HG03103 (cell line): ENCODE results near the gene CKLF.
"Not testable (repeated sequence)": the region's sequence is repeated elsewhere in the genome, so short reads cannot be mapped to it uniquely, and the experiment has no call there.

ENCODE experiments used
- ATAC-seq: cut with Tn5 transposase; IDR thresholded peaks from one replicate; pipeline ENCODE4 v1.9.1; 2021; ENCODE audit warnings: low read depth; ENCODE audit not compliant: unreplicated experiment

Gene CKLF, protein sequence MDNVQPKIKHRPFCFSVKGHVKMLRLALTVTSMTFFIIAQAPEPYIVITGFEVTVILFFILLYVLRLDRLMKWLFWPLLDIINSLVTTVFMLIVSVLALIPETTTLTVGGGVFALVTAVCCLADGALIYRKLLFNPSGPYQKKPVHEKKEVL

DNA sequence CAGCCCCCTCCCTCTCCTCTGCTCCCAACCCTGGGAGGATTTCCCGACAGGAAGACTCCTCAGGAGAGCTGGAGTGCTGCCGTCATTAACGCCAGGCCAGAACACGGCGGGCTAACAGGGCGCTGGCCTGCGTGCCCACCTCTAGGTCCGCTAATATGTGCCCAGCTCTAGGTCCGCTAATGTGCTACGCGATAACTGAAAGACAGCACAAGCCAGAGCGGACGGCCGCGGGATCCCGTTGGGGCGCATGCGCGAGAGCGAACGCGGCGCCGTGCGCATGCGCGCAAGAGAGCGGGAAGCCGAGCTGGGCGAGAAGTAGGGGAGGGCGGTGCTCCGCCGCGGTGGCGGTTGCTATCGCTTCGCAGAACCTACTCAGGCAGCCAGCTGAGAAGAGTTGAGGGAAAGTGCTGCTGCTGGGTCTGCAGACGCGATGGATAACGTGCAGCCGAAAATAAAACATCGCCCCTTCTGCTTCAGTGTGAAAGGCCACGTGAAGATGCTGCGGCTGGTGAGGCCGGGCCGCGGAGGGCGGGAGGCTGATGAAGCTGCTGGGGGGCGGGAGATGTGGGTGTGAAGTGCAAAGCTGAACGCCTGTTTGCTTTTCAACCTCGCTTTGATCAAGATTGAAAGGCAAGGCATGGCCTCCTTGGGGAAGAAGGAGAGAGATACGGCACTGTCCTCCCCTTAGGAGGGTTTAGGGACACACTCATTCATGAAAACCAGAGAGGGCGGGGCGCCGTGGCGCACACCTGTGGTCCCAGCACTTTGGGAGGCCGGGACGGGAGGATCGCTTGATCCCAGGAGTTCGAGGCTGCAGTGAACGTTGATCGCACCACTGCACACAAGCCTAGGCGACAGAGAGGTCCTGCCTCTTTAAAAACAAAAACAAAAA lies at the start of gene CKLF:
Gene CKLF, plus strand, starts transcription at position 291 of the 892 bp plus-strand sequence. Its CDS starts 140 bp downstream, at position 431.
- ATAC-seq: peak; percentile 56

DNA sequence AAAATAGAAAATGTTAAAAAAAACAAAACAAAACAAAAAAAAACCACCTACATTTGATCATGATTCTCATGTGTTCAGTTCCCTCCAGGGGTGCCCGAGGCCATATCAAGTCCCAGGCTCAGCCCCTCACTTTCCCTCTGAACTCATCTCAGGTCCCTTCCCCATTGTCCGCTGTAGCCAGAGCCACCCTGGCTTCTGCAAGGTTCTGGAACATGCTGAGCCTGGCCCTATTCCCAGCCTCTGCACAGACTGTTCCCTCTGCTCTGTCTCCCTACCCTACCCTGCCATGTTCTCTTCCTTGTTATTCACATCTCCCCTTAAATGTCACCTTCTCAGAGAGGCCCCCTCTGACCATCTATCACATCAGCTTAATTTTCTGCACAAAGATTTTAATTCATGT lies 49.3 kb upstream of the CKLF start:
- ATAC-seq: no peak

DNA sequence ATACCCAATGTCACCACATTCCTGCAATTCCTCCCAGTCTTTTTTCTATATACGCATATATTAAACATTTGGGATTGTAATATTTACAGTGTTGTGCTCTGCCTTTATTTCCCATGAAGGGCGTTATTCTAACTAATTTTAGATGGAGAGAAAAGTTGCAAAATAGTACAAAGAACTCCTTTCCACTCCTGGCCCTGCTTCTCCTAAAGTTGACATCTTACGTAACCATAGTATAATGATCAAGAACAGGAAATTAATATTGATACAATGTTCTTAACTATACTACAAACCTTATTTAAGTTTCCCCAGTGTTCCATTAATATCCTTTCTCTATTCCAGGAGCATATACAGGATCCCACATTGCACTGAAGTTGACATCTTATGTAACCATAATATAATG lies 48.8 kb upstream of the CKLF start:
- no peak for ATAC-seq

DNA sequence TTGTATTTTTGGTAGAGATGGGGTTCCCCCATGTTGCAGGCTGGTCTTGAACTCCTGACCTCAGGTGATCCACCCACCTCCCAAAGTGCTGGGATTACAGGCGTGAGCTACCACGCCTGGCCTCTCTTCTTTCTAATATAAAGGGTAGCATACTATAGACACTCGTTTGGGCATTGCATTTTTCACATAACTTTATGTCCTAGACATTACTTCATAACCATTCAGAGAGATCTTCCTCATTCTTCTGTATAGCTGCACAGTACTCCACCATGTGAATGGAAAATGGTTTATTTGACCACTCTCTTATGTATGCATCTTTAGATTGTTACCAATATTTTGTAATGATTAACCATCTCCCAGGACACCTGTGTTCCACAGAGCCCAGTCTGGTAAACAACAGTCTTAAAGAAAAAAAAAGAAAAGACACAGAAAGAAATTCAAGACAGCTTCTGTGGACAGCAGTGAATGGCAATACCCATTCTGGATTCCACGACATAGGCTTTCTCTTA lies 44.6 kb upstream of the CKLF start:
- ATAC-seq: no peak

DNA sequence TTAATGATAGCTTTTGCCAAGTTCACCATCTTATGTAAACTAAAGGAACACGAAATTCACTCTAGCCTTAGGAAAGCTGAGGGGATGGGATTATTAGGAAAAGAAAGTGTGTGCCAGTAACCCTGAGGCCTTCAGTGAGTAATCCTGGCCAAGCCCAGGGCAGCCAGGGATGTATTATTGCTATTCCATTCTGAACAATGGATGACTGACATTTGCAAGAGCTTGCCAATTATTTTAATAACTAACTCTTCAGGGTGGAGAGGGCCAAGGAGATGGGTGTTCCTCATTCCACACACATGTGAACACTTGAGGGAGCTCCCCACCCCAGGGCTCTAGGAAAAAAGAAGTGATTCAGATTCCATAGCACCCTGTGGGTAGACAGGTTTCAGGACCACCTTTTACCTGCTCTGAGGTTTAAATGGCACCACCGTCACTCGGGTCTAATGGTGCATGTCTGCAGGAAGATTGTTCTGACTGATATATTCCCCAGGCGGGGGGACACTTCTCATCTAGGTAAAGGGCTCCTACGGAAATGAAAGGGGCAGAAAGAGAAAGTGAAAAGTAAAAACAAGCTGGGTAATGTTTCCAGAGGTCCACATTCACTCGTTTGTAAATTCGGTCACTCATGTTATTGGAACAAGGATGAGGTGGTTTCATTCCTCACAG lies 44.0 kb upstream of the CKLF start:
- peak; percentile 67 for ATAC-seq

DNA sequence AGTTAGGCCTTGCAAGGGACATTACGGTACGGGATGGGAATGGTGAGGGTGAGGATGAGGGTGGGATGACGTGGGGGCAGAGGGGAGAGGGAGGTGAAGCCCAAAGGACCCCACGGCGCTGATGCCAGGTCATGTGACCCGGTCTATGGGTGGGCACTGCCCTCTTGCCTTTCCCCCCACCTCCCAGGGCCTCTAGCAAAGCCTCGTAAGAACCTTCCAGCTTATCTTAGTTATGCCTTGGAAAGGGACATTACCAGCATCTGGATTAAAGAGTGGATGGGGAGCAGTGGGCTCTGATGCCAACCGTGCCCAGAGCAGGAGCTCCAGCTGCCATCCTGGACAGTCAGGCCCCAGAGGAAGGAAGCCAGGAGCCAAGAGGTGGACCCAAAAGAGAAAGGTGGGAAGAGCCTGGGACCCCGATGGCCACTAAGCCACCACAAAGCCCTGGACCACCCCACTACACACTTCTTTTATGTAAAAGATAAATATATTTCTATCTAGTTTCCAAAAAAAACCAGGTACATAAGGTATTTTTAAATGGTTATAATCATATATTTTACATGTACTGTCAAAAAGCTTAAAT lies 43.4 kb upstream of the CKLF start:
- ATAC-seq: no peak

DNA sequence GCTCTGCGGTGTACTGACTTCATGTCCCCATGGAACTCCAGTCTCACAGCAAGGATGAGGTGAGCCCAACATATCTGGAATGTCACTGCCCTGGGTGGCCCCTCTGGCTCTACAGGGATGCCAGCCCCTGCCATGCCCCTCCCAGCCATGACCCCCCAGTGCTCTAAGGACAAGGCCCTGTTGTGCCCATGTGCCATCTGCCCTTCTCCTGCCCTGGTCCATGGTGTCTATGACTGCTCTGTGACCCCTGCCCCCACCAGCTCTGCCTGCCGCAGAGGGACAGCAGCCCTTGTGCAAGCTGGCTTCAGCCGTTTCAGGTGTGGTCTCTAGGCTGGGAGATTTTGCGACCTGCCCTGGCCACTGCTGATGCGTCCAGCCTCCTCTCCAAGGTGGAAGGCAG lies 42.8 kb upstream of the CKLF start:
- no peak for ATAC-seq

DNA sequence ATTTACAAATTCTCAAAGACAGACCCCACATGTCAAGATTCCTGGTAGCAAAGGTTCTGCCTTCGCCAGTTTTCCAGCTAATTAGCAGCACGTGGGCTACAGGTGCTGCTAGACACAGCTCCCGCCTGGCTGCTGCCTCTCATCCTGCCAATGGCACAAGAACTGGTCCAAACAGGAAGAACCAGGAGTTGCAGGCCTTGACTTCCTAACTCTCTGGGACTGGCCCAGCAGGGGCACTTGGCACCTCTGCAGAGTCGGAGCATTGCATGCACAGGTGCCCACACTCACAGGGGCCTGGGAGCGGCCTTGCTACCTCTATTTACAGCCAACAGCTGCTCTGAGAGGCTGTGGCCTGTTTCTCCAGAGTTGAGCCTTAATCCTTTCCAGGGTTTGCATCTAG lies 42.1 kb upstream of the CKLF start:
- no peak for ATAC-seq

DNA sequence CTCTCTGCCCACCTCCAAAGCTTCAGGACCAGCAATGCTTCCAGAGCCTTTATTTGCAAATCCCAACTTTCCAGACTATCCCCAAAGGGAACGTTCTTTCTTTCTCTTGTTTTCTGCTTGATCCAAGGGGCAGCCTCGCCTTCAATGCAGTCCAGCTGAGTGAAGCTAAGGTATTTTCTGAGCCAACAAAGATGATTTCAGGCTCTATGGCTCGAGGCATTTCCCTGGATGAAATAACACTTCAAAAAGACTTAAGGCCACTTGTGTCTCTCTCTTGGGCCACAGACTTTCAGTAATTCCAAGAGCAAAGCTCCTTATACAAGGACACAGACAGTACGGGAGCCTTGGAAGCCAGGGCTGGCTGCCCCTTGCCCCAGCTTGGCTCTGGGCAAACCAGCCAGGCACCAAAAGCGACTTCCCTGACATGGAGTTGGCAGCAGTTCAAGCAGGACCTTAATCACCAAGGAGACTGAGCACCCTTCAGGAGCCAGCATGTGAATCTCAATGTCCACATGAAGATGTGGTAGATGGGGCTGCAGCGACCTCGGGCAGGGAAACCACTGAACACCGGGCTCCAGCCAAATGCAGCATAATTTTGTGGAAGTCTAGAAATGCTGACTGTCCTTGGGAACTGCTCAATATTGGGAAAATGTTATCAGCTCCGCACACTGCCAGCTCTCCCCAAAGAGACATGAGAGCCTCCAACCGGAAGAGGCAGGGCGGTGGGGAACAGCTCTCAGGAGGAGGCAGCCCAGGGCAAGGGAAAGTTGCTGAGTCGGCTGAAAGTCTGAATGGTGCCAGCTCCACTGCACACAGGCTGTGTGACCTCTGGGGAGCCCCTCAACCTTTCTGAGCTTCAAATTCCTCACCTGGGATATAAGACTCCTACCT lies 41.4 kb upstream of the CKLF start:
- ATAC-seq: no peak

DNA sequence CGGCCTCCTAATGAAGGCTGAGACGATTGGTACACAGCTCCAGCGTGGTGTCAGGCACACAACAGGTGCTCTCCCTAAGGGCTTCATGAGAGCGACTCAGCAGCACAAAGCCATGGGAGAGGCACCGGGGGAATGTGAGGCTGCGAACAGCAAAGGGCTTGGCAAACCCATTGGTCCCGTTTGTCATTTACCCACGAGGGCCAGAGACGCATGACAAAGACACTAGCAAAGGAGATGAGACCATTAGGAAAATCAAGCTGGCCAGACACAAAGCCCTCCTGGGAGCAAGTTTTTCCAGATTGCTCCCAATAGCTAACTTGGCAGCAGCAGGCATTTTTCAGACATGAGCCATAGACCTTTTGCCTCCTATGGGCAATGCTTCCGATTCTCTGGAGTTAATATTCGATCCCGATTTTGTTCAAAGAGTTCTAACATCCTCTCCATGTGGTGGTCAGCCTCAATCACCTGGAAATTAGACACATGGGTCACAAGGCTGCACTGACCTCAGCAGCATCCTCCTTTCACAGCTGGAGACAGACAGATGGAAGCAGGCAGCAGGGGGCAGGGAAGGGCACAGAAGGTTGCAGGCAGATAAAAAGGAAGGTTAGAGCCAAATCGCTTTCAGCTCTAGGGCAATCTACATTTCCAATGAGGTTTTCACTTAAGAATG lies 40.6 kb upstream of the CKLF start:
- no peak for ATAC-seq

DNA sequence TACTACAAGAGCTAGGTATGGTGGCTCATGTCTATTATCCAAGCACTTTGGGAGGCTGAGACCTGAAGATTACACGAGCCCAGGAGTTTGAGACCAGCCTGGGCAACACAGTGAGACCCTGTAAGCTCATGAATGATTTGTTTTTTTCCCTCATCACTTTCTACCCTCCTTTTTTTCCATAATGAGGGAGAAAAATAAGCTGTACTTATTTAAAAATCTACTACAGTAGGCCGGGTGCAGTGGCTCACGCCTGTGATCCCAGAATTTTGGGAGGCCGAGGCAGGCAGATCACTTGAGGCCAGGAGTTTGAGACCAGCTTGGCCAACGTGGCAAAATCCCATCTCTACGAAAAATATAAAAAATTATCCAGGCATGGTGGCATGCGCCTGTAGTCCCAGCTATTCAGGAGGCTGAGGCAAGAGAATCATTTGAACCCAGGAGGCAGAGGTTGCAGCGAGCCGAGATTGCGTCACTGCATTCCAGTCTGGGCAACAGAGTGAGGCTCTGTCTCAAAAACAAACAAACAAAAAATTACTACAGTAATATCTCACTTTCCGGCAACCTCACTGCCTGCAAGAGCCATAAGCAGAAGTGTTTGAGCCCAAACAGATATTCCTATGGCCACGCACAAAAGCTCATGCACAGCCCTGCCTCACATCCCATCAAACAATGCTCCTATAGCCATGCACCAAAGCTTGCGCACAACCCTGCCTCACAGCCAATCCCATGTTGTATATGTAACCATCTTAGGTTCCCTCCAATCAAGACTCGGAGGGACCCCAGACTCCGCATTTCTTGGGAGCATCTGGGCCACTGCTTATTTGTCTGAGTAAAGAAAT lies 39.9 kb upstream of the CKLF start:
- no peak for ATAC-seq

DNA sequence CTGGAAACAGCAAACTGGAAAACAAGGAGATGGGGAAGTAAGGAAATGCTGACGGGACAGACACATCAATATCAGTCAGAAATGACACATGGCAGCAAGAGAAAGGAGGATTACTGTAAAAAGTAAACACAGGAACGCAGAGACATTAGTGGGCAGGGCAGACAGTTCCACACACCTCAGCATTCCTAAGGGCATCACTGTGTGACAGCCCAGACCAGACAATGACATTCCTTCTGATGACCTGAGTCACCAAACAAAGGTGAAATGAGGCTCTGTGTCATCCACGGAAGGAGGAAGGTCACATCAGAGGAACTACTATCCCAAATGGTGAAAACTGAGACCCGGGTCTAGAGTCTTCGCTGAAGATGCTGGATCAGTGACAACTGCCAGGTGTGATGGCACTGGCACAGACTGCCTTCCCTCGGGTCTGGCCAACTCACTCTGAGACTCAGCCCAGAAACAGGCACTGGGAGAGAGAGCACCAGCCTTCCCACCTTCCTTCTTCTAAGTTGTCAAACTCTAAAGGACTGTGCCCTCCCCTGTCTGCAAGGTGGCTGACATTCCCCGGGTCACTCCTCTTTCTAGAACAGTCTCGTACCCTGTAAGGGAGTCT lies 39.2 kb upstream of the CKLF start:
- no peak for ATAC-seq

DNA sequence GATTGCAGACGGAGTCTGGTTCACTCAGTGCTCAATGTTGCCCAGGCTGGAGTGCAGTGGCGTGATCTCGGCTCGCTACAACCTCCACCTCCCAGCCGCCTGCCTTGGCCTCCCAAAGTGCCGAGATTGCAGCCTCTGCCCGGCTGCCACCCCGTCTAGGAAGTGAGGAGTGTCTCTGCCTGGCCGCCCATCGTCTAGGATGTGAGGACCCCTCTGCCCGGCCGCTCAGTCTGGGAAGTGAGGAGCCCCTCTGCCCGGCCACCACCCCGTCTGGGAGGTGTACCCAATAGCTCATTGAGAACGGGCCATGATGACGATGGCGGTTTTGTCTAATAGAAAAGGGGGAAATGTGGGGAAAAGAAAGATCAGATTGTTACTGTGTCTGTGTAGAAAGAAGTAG lies 38.0 kb upstream of the CKLF start:
- ATAC-seq: not testable (repeated sequence)

DNA sequence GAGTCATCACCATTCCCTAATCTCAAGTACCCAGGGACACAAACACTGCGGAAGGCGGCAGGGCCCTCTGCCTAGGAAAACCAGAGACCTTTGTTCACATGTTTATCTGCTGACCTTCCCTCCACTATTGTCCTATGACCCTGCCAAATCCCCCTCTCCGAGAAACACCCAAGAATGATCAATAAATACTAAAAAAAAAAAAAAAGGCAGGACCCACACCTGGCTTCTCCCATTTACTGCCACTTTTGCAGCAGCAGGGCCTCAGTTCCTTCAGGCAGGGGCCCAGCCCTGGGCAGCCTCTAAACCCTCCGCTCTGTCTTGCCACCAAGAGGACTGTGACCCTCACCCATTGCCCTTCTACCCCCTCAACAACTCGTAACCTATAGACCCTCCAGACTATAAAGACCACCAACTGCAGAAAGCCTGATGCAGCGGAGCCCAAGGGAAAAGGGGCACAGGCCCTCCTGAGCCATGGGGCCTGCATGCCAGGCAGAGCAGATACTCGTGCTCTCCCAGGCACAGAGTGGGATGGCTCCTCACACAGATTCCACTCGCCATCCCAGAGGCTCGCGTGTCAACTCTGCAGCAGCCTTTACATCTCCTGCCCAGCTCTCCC lies 37.3 kb upstream of the CKLF start:
- ATAC-seq: not testable (repeated sequence)

DNA sequence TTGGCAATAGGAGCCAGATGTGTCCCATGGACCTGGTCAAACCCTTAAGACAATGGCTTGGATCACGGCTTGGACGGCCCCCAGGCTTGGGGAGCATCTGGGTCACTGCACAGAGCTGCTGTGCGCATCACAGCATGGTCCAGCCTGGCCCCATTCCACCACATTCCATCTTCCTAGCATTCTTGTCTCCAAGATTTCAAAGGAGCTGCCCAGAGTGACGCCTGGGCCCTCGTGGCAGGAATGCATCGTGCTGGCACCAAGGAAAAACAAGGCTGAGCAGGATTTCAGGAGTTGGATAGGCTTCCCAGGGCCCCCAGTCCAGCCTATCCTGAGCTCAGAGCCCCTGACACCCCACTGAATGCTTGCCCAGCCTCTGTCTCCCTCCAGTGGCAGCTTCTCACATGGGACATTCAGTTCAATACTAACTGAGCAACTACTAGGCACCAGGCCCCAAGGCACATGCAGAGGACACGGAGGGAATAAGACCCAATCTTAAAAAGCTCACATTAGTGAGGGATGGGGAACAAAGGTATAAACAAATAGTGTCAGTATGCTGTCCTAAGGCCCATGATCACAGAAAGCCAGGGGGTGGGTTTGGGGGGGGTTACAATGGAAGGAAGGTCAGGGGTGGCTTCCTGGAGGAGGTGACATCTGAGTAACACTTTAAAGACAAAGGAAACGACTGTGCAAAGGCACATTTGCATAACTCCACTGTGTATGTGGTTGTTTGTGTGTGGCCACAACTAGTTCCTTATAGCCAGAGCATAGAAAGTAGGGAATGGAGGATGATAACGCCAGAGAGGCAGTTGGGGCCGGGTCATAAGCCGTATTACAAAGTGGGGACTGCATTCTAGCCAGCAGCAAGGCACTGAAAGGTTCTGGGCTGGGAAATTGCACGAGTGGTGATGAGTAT lies 36.5 kb upstream of the CKLF start:
- no peak for ATAC-seq

DNA sequence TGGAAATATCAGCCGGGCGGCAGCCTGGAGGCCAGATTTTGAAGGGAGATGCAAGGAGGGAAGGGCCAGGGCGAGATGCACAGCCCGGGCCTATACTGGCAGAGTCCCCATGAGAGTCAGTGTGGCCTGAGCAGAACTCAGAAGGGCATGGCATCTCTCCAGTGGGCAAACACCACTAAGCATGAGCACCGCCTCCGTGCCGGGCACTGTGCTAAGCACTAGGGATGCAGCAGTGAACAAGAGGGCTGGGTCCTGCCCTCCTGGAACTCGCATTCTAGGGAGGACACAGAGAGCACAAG lies 35.9 kb upstream of the CKLF start:
- no peak for ATAC-seq
